ENCODE data around the gene ZNF385A. TPM values are rescaled to one million over a fixed set of nuclear protein-coding genes. Genes with fewer than 3 reads are reported as not detected.

ZNF385A gene
- total RNA-seq, 6 donors from 2014 or later: 18.5 to 43.8 (median 23.0) TPM

DNA sequence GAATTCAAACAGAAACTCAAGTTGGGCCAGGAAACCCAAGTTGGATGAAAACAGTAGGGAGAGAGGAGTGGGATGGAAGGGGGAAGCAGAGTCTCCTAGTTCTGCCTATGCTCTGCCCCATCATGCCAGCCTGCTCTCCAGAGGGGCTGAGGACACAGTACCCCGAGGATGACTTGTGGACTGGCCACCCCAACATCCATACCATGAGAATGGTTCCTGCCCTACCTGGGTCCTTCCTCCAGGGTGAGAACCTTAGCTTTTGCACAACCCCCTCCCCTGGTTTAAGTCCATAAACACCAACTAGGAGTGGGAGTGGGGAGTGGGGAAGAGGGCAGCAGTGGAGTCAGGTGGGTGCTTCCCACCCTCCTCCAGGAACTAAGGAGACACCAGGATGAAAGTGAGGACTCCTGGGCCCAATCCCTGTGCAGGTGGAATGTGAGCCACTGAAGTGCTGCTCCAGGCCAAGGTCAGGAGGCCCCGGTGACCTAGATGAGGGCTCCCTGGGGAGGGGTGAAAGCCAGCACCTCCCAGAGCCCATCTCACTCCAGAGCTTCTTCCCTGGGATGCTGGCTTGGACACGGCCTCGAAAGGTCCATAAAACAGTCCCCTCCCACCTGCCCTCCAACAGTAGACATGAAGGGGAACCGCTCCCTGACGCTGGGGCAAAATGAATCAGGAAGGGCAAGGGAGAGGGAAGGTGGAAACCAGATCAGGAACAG lies 6.6 kb downstream of the ZNF385A start:
- TF ChIP-seq, protein P1, sequence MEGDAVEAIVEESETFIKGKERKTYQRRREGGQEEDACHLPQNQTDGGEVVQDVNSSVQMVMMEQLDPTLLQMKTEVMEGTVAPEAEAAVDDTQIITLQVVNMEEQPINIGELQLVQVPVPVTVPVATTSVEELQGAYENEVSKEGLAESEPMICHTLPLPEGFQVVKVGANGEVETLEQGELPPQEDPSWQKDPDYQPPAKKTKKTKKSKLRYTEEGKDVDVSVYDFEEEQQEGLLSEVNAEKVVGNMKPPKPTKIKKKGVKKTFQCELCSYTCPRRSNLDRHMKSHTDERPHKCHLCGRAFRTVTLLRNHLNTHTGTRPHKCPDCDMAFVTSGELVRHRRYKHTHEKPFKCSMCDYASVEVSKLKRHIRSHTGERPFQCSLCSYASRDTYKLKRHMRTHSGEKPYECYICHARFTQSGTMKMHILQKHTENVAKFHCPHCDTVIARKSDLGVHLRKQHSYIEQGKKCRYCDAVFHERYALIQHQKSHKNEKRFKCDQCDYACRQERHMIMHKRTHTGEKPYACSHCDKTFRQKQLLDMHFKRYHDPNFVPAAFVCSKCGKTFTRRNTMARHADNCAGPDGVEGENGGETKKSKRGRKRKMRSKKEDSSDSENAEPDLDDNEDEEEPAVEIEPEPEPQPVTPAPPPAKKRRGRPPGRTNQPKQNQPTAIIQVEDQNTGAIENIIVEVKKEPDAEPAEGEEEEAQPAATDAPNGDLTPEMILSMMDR (IDR thresholded peaks at IDR 0.05): no peak
- TF ChIP-seq EP300 (IDR thresholded peaks at IDR 0.05) (no peak), POLR2AphosphoS5 (IDR thresholded peaks at IDR 0.05) (no peak), POLR2A (IDR thresholded peaks at IDR 0.05) (no peak)
- ATAC-seq (ENCODE audit: low FRiP score in 2 of 2): no peak
- no peak for DNase-seq
- WGBS, 2 donors: 77 to 91% methylated on average over 5 to 6 of the region's 6 CpGs
- Histone ChIP-seq H3K4me1 (peaks cover 5 to 29% (median 17%) of the 10 kb centered on the region in 4 donors), H3K9me3 (no peaks in the 10 kb centered on the region), H3K27ac (no peak overlapping the region), H3K36me3 (peaks cover 0 to 9% (median 0%) of the 10 kb centered on the region in 4 donors), H3K4me3 (no peak overlapping the region), H3K27me3 (no peaks in the 10 kb centered on the region)

DNA sequence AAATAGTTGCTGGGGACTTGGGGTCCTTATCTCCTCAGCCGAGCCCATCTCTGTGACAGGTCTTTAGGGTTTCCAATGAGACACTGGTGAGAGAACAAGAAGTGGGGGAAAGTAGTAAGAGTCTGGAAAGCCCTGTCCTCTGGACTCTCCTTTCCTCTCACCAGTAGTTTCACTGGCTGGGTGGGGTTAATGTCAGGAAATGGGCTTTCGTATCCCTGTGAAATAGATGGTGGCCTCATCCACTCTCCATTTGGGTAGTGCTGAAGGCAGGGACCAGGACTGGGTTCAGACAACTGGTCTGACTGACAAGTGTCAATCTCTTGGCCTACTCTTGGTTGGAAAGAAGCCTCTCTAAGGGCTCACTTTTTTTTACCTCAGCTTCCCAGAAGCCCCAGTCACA lies 7.5 kb downstream of the ZNF385A start:
- Histone ChIP-seq H3K27me3 (no peaks in the 10 kb centered on the region), H3K27ac (no peak overlapping the region), H3K4me3 (no peak overlapping the region), H3K9me3 (no peaks in the 10 kb centered on the region), H3K36me3 (peaks cover 0 to 9% (median 0%) of the 10 kb centered on the region in 4 donors), H3K4me1 (peaks cover 9 to 37% (median 25%) of the 10 kb centered on the region in 4 donors)
- DNase-seq (no peak), ATAC-seq (ENCODE audit: low FRiP score in 2 of 2) (no peak)
- no peak for TF ChIP-seq EP300 (IDR thresholded peaks at IDR 0.05)
- TF ChIP-seq, protein P1 (IDR thresholded peaks at IDR 0.05): no peak
- TF ChIP-seq POLR2AphosphoS5 (IDR thresholded peaks at IDR 0.05): no peak
- TF ChIP-seq POLR2A (IDR thresholded peaks at IDR 0.05): no peak
- 60 to 86% methylated on average over 2 of the region's 2 CpGs for WGBS, 2 donors

DNA sequence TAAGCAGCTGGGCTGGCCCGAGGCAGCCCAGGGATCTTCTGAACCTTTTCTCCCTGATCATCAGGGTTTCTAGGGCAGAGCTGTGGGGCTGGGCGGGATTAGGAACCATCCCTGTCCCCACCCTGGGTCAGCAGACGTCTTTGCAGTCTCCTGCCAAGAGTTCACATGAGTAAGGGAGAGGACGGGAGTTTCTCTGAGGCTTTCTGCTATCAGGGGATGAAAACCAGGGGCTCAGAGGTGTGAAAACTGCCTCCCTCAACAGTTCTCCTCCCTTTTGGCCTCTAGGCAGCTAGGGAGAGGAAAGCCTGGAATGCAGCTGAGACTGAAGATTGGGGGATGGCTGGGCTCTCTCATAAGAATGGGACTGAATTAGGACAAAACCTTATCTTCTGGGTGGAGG lies 7.9 kb downstream of the ZNF385A start:
- WGBS, 2 donors: 73 to 79% methylated on average over 4 of the region's 4 CpGs

DNA sequence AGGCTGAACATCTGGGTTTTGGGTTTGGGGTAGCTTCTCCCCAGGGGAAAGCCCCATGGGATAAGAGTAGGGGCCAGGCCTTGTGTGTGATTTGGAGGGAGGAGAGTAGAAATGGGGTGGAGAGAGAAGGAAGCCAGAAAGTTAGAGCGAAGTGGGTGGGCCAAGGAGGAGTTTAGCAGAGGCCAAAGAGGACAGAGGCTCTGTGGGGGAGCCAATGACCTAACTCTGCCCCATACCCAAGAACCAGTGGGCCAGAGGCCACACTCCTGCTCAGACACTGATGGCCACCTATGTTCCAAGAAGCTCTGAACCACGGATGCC lies 9.3 kb downstream of the ZNF385A start:
- peaks cover 0 to 13% (median 0%) of the 10 kb centered on the region in 4 donors for H3K36me3 ChIP-seq
- H3K27ac ChIP-seq: peak overlapping the region in 1 of 4 donors; percentile 56
- H3K4me3 ChIP-seq: no peak overlapping the region
- TF ChIP-seq EP300 (IDR thresholded peaks at IDR 0.05) (no peak), POLR2AphosphoS5 (IDR thresholded peaks at IDR 0.05) (no peak), POLR2A (IDR thresholded peaks at IDR 0.05) (no peak)
- TF ChIP-seq, protein P1 (IDR thresholded peaks at IDR 0.05): no peak
- H3K27me3 ChIP-seq: no peaks in the 10 kb centered on the region
- H3K4me1 ChIP-seq: peaks cover 24 to 54% (median 42%) of the 10 kb centered on the region in 4 donors
- no peak for DNase-seq
- ATAC-seq (ENCODE audit: low FRiP score in 2 of 2): no peak
- H3K9me3 ChIP-seq: no peaks in the 10 kb centered on the region
- 68 to 92% methylated on average over 2 of the region's 2 CpGs for WGBS, 2 donors

More for the DNA sequence above, 7.9 kb downstream of the ZNF385A start:
- TF ChIP-seq POLR2A (IDR thresholded peaks at IDR 0.05) (no peak), POLR2AphosphoS5 (IDR thresholded peaks at IDR 0.05) (no peak), EP300 (IDR thresholded peaks at IDR 0.05) (no peak)
- TF ChIP-seq, protein P1 (IDR thresholded peaks at IDR 0.05): no peak
- H3K36me3 ChIP-seq: peaks cover 0 to 9% (median 0%) of the 10 kb centered on the region in 4 donors
- peaks cover 13 to 41% (median 29%) of the 10 kb centered on the region in 4 donors for H3K4me1 ChIP-seq
- no peaks in the 10 kb centered on the region for H3K9me3 ChIP-seq
- ATAC-seq (ENCODE audit: low FRiP score in 2 of 2) (peak in 1 of 2 donors; percentile 23), DNase-seq (no peak)
- H3K4me3 ChIP-seq: no peak overlapping the region
- peak overlapping the region in 1 of 4 donors; percentile 35 for H3K27ac ChIP-seq
- no peaks in the 10 kb centered on the region for H3K27me3 ChIP-seq

Measured in upper lobe of left lung (tissue), 6 donors.